ENCODE data around the gene VAT1L. TPM values are rescaled to one million over a fixed set of nuclear protein-coding genes. Genes with fewer than 3 reads are reported as not detected.
A peak's percentile ranks its signal among the peaks of the same experiment; 100 is the strongest.

The VAT1L gene
- total and polyA plus RNA-seq, 10 of the 15 experiments (the other 5 are each of a cell fraction or from before 2014, with no cell fraction given): 0.06 to 0.18 (median 0.10) TPM; not detected in 5

DNA sequence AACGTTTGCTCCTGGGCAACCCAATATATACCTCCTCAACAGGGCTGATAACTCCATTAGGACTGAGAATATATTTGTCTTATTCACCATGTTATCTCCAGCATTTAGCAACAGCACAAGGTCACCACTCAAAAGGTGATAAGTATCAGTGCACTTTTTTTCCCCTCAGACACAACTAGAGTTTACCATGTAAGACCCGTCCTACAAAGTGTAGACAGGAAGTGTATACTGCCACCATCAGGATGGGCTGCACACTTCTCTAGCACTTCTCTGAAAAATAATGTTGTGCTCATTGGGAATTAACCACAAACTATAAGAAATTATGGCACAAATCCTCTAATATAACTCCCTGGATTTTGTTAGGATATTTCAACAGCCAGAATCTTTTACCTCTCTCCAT lies 5.7 kb upstream of the VAT1L start:
- intact Hi-C loops (cut with micrococcal nuclease; ENCODE audit: unreplicated experiment): loop anchor here (5.0 kb wide), 1 partner anchor 105 kb away; no protein-coding TSS in a partner anchor

More for the DNA sequence above, 5.7 kb upstream of the VAT1L start:
- H3K27ac ChIP-seq (ENCODE audit: control insufficient read depth, insufficient read depth): no peak overlapping the region
- ChIA-PET SMC1A (ENCODE audit: uncharacterized antibody, unreplicated experiment) (no interaction called here), RAD21 (ENCODE audit: unreplicated experiment) (no interaction called here), CTCF (no interaction called here), POLR2A (no interaction called here)
- H3K9me3 ChIP-seq (replicated peaks; ENCODE audit: control insufficient read depth, insufficient read depth, low read length): no peaks in the 10 kb centered on the region
- FAIRE-seq: no peak
- in situ Hi-C loops (cut with MboI): no loop called here
- H3K27me3 ChIP-seq (replicated peaks in 1 of 2; ENCODE audit: control insufficient read depth in 2 of 2, insufficient read depth in 2 of 2, low read length in 1 of 2): peaks cover 0 to under 1% of the 10 kb centered on the region in 2 experiments; a peak in 3 of 4 replicates
- no peaks in the 10 kb centered on the region for H3K79me2 ChIP-seq (ENCODE audit: control insufficient read depth, insufficient read depth, low read length)
- WGBS (ENCODE audit: insufficient coverage, insufficient replicate concordance, low lambda C conversion rate, missing lambda C conversion rate): 0% methylated on average over 2 of the region's 2 CpGs
- no peaks in the 10 kb centered on the region for H3K4me1 ChIP-seq (ENCODE audit: control insufficient read depth, insufficient read depth, low read length)
- no peaks in the 10 kb centered on the region for H4K20me1 ChIP-seq (ENCODE audit: control insufficient read depth, insufficient read depth)
- no peak overlapping the region for H3K4me2 ChIP-seq (ENCODE audit: control insufficient read depth, insufficient read depth)
- BruUV-seq (replicated peaks): no TSS peak
- H2AFZ ChIP-seq (ENCODE audit: control insufficient read depth, low read depth, low read length): no peak overlapping the region
- H3K36me3 ChIP-seq (ENCODE audit: control insufficient read depth in 2 of 2, insufficient read depth in 2 of 2, low read length in 1 of 2): no peaks in the 10 kb centered on the region
- DNase-seq (ENCODE audit: low read depth, low spot score): no peak
- peak; percentile 20; the same call in 1 of the 2 replicates for TF ChIP-seq RAD21 (IDR thresholded peaks at IDR 0.05; ENCODE audit: insufficient read depth, low read depth, low read length)
- TF ChIP-seq, protein P1, sequence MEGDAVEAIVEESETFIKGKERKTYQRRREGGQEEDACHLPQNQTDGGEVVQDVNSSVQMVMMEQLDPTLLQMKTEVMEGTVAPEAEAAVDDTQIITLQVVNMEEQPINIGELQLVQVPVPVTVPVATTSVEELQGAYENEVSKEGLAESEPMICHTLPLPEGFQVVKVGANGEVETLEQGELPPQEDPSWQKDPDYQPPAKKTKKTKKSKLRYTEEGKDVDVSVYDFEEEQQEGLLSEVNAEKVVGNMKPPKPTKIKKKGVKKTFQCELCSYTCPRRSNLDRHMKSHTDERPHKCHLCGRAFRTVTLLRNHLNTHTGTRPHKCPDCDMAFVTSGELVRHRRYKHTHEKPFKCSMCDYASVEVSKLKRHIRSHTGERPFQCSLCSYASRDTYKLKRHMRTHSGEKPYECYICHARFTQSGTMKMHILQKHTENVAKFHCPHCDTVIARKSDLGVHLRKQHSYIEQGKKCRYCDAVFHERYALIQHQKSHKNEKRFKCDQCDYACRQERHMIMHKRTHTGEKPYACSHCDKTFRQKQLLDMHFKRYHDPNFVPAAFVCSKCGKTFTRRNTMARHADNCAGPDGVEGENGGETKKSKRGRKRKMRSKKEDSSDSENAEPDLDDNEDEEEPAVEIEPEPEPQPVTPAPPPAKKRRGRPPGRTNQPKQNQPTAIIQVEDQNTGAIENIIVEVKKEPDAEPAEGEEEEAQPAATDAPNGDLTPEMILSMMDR (IDR thresholded peaks at IDR 0.05 in 2 of 3, conservative IDR thresholded peaks at IDR 0.05 in 1 of 3; ENCODE audit: control insufficient read depth in 2 of 3, extremely low read depth in 1 of 3, insufficient read depth in 1 of 3, low read depth in 3 of 3, low read length in 3 of 3): peak; percentile 10 to 19 (median 12); a peak in 2 of 6 replicates
- TF ChIP-seq, protein P2, sequence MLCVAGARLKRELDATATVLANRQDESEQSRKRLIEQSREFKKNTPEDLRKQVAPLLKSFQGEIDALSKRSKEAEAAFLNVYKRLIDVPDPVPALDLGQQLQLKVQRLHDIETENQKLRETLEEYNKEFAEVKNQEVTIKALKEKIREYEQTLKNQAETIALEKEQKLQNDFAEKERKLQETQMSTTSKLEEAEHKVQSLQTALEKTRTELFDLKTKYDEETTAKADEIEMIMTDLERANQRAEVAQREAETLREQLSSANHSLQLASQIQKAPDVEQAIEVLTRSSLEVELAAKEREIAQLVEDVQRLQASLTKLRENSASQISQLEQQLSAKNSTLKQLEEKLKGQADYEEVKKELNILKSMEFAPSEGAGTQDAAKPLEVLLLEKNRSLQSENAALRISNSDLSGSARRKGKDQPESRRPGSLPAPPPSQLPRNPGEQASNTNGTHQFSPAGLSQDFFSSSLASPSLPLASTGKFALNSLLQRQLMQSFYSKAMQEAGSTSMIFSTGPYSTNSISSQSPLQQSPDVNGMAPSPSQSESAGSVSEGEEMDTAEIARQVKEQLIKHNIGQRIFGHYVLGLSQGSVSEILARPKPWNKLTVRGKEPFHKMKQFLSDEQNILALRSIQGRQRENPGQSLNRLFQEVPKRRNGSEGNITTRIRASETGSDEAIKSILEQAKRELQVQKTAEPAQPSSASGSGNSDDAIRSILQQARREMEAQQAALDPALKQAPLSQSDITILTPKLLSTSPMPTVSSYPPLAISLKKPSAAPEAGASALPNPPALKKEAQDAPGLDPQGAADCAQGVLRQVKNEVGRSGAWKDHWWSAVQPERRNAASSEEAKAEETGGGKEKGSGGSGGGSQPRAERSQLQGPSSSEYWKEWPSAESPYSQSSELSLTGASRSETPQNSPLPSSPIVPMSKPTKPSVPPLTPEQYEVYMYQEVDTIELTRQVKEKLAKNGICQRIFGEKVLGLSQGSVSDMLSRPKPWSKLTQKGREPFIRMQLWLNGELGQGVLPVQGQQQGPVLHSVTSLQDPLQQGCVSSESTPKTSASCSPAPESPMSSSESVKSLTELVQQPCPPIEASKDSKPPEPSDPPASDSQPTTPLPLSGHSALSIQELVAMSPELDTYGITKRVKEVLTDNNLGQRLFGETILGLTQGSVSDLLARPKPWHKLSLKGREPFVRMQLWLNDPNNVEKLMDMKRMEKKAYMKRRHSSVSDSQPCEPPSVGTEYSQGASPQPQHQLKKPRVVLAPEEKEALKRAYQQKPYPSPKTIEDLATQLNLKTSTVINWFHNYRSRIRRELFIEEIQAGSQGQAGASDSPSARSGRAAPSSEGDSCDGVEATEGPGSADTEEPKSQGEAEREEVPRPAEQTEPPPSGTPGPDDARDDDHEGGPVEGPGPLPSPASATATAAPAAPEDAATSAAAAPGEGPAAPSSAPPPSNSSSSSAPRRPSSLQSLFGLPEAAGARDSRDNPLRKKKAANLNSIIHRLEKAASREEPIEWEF (IDR thresholded peaks at IDR 0.05; ENCODE audit: insufficient replicate concordance, low read depth, low read length): no peak
- ATAC-seq: peak; percentile 38; the same call in 1 of the 3 replicates
- H3K9ac ChIP-seq (ENCODE audit: control insufficient read depth, insufficient read depth, low read length): no peak overlapping the region
- no peak overlapping the region for H3K4me3 ChIP-seq
